Dedifferentiated amniotic fluid mesenchymal stem cell (primary cell): ENCODE results near the gene GTPBP2.
A peak's percentile ranks its signal among the peaks of the same experiment; 100 is the strongest.

Source experiments
- DNase-seq: peaks from one replicate; pipeline ENCODE4 v3.0.0-alpha.2; 2016; ENCODE audit errors: extremely low spot score

Gene GTPBP2

GRCh38 chr6:43578748-43579147, 50.3 kb downstream of the GTPBP2 start:
- no peak for DNase-seq

GRCh38 chr6:43575772-43576551, 53.1 kb downstream of the GTPBP2 start, which contains the start of the genes POLH and XPO5:
TSS of gene POLH (plus strand) at chr6:43576185. CDS start at chr6:43582320, 6,135 bp downstream.
TSS of gene XPO5 (minus strand) at chr6:43576038. CDS start at chr6:43575864, 174 bp downstream.
- peak; percentile 86 for DNase-seq

GRCh38 chr6:43575105-43575771, 53.8 kb downstream of the GTPBP2 start:
- no peak for DNase-seq

- DNase-seq = no peak
Measured at GRCh38 chr6:43572015-43572414, 57.0 kb downstream of the GTPBP2 start.

GRCh38 chr6:43570876-43571441, 58.1 kb downstream of the GTPBP2 start:
- no peak for DNase-seq
